Suprapubic skin (tissue), 4 donors: Measurements from ENCODE around the gene TXNDC2. TPM values are rescaled to one million over a fixed set of nuclear protein-coding genes. Genes with fewer than 3 reads are reported as not detected.
"Not testable (repeated sequence)": the region's sequence is repeated elsewhere in the genome, so short reads cannot be mapped to it uniquely, and the experiment has no call there.

Experiments used
- DNase-seq, 2 donors: peaks; one replicate each; pipeline ENCODE4 v3.0.0-alpha.2; 2019; ENCODE audit warnings: low spot score in 2 of 2
- H3K27ac ChIP-seq: fragments of 200-600 bp; sonication (generic); one replicate; pipeline ENCODE4 v1.5.1; 2019
- H3K27me3 ChIP-seq: fragments of 200-600 bp; sonication (generic); one replicate; pipeline ENCODE4 v1.5.1; 2019
- H3K36me3 ChIP-seq: fragments of 200-600 bp; sonication (generic); one replicate; pipeline ENCODE4 v1.5.1; 2019
- H3K4me1 ChIP-seq: fragments of 200-600 bp; sonication (generic); one replicate; pipeline ENCODE4 v1.5.1; 2019
- H3K4me3 ChIP-seq: fragments of 200-600 bp; sonication (generic); one replicate; pipeline ENCODE4 v1.5.1; 2019; ENCODE audit warnings: mild to moderate bottlenecking
- H3K9me3 ChIP-seq: fragments of 200-600 bp; sonication (generic); one replicate; pipeline ENCODE4 v1.5.1; 2019
- EP300 ChIP-seq: sonication (generic); formaldehyde crosslinking; IDR thresholded peaks from one replicate; pipeline ENCODE4 v1.6.1; 2017; ENCODE audit warnings: antibody characterized with exemption
- POLR2A ChIP-seq, 2 donors: fragments of 450-650 bp; IDR thresholded peaks; one replicate each; pipeline ENCODE4 v1.6.1; 2017; ENCODE audit warnings: antibody characterized with exemption in 2 of 2, mild to moderate bottlenecking in 2 of 2, moderate library complexity in 2 of 2
- POLR2AphosphoS5 ChIP-seq, 3 donors: sonication (generic); formaldehyde crosslinking; IDR thresholded peaks; one replicate each; pipeline ENCODE4 v1.6.1; 2017; ENCODE audit warnings: antibody characterized with exemption in 3 of 3
- WGBS: methylation state at CpG from one replicate; pipeline ENCODE4 v1.1.5; 2018; 5-methylcytosine and 5-hydroxymethylcytosine counted together
- total RNA-seq, 4 donors: library from RNA; depleted of rRNA; stranded (reverse); fragments of >200 nt; gene quantifications; one replicate each; pipeline ENCODE4 v1.1.0, GENCODE V29; 2016
- TF ChIP-seq, protein P1 (sequence below), 2 donors: fragments of 200-600 bp in 1 of 2; fragments of 450-650 bp in 1 of 2; sonication (generic) in 1 of 2; IDR thresholded peaks; one replicate each; pipeline ENCODE4 v1.5.1; 2016 to 2019; ENCODE audit warnings: antibody characterized with exemption in 2 of 2, mild to moderate bottlenecking in 1 of 2, moderate library complexity in 1 of 2

The TXNDC2 gene
- total RNA-seq, 4 donors from 2014 or later: not detected

GRCh38 chr18:9897129-9897528, 11.4 kb downstream of the TXNDC2 start:
- H3K4me3 ChIP-seq: no peak overlapping the region
- no peaks in the 10 kb centered on the region for H3K36me3 ChIP-seq
- DNase-seq: no peak
- TF ChIP-seq, protein P1, sequence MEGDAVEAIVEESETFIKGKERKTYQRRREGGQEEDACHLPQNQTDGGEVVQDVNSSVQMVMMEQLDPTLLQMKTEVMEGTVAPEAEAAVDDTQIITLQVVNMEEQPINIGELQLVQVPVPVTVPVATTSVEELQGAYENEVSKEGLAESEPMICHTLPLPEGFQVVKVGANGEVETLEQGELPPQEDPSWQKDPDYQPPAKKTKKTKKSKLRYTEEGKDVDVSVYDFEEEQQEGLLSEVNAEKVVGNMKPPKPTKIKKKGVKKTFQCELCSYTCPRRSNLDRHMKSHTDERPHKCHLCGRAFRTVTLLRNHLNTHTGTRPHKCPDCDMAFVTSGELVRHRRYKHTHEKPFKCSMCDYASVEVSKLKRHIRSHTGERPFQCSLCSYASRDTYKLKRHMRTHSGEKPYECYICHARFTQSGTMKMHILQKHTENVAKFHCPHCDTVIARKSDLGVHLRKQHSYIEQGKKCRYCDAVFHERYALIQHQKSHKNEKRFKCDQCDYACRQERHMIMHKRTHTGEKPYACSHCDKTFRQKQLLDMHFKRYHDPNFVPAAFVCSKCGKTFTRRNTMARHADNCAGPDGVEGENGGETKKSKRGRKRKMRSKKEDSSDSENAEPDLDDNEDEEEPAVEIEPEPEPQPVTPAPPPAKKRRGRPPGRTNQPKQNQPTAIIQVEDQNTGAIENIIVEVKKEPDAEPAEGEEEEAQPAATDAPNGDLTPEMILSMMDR (IDR thresholded peaks at IDR 0.05): no peak
- TF ChIP-seq POLR2A (IDR thresholded peaks at IDR 0.05) (no peak), EP300 (no peak), POLR2AphosphoS5 (IDR thresholded peaks at IDR 0.05) (no peak)
- no peak overlapping the region for H3K27ac ChIP-seq
- no peaks in the 10 kb centered on the region for H3K4me1 ChIP-seq
- 97% methylated on average over 5 of the region's 5 CpGs for WGBS
- no peaks in the 10 kb centered on the region for H3K9me3 ChIP-seq
- H3K27me3 ChIP-seq: no peaks in the 10 kb centered on the region

DNA sequence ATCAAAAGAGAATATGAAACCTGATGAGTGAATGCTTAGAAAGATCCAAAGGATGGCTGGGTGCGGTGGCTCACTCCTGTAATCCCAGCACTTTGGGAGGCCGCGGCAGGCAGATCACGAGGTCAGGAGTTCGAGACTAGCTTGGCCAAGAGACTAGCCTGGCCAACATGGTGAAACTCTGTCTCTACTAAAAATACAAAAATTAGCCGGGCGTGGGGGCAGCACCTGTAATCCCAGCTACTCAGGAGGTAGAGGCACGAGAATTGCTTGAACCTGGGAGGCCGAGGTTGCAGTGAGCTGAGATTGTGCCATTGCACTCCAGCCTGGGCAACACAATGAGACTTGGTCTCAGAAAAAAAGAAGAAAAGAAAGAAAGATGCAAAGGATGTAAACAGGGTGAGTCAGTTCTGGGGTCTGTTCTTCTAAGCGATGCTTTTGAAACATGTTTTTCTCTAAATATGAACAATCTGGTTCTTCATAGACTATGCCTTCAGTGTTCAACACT, 12.1 kb downstream of the TXNDC2 start:
- not testable (repeated sequence) for H3K4me3 ChIP-seq, H3K9me3 ChIP-seq, H3K27me3 ChIP-seq, H3K27ac ChIP-seq, H3K36me3 ChIP-seq, DNase-seq, H3K4me1 ChIP-seq
- WGBS: 92% methylated on average over 10 of the region's 10 CpGs

DNA sequence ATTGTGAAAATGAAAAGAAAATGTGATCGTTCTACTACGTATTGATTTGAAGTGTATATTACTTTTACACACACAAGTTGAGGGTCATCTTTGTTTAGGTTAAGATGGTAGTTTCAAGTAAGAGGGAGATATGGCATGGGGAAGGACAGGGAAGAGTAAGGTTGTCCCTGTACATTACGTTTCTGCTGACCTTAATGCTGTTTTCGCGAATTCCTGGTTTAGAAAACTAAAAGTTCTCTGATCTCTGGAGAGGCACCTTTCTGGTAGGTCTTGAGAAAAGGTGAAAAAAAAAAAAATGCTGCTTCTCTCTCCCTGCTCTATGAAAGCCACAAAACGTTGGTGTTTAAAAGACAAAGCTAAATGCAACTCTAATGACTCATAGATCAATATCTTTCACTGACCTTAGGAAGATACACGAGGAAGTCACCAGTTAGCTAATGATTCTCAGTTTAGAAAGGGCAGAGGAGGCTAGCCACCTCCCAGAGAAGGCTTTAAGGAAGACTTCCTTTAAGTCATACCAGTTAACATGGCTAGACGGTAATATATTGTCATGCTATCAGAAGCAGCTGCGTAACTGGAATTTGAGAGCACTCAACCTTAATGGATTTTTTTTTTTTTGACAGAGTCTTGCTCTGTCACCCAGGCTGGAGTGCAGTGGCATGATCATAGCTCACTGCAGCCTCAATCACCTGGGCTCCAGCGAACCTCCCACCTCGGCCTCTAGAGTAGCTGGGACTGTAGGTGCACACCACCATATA, 13.2 kb downstream of the TXNDC2 start:
- Histone ChIP-seq H3K4me1 (no peaks in the 10 kb centered on the region), H3K27me3 (no peaks in the 10 kb centered on the region), H3K36me3 (no peaks in the 10 kb centered on the region), H3K27ac (no peak overlapping the region), H3K4me3 (no peak overlapping the region), H3K9me3 (no peaks in the 10 kb centered on the region)
- 78% methylated on average over 11 of the region's 11 CpGs for WGBS
- TF ChIP-seq EP300: no peak
- no peak for TF ChIP-seq POLR2AphosphoS5 (IDR thresholded peaks at IDR 0.05)
- TF ChIP-seq POLR2A (IDR thresholded peaks at IDR 0.05): no peak
- TF ChIP-seq, protein P1 (IDR thresholded peaks at IDR 0.05): no peak
- DNase-seq: no peak

DNA sequence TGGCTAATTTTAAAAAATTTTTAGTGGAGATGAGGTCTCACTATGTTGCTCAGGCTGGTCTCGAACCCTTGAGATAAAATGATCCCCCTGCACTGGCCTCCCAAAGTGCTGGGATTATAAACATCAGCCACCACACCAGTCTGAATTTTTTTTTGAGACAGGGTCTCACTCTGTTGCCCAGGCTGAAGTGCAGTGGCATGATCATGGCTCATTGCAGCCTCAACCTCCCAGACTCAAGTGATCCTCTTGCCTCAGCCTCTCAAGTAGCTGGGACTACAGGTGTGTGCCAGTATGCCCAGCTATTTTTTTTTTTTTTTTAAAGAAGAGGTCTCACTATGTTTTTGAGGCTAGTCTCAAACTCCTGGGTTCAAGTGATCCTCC, 13.8 kb downstream of the TXNDC2 start:
- H3K27ac ChIP-seq: not testable (repeated sequence)

DNA sequence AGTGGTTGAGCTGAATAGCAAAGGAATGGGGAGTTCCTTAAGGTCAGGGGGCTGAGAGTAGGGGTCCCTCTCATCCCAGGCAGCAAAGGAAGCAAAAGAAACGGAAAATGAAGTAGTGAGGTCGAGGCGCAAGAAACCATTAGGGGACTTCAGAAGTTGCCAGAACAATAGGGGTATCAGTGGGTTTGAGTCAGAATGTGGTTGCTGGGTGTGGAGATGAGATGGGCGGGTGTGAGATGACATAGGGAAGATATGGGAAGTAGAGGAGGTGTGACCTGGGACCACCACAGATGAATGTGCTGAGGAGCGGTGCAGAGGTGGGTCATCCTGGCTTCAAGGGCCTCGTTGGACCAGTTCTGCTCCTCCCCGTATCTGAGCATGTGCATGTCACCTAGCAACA, 14.9 kb downstream of the TXNDC2 start:
- Histone ChIP-seq H3K27me3 (no peaks in the 10 kb centered on the region), H3K9me3 (no peaks in the 10 kb centered on the region), H3K27ac (no peak overlapping the region), H3K36me3 (no peaks in the 10 kb centered on the region), H3K4me3 (no peak overlapping the region), H3K4me1 (no peaks in the 10 kb centered on the region)
- 90% methylated on average over 7 of the region's 7 CpGs for WGBS
- DNase-seq: no peak
- TF ChIP-seq POLR2A (IDR thresholded peaks at IDR 0.05) (no peak), POLR2AphosphoS5 (IDR thresholded peaks at IDR 0.05) (no peak), EP300 (no peak)
- TF ChIP-seq, protein P1 (IDR thresholded peaks at IDR 0.05): no peak

More for the DNA sequence above, 13.8 kb downstream of the TXNDC2 start:
- not testable (repeated sequence) for DNase-seq, H3K36me3 ChIP-seq, H3K27me3 ChIP-seq, H3K4me3 ChIP-seq, H3K9me3 ChIP-seq, H3K4me1 ChIP-seq
- 92% methylated on average over 1 of the region's 1 CpG for whole genome bisulfite sequencing

DNA sequence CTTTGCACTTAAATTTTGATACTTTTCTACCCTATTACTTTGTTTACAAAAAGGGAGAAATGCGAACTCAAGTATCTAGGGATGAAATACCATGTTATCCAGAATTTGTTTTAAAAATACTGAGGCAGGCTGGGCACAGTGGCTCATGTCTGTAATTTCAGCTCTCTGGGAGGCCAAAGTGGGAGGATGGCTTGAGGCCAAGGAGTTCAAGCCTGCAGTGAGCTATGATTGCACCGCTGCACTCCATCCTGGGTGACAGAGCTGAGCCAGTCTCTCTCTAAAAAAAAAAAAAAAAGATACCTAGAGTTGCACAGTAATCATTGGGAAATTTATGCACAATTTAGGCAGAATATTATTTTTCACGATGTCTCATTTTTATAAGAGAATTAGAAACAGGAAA, 15.6 kb downstream of the TXNDC2 start:
- 89% methylated on average over 3 of the region's 3 CpGs for WGBS
- Histone ChIP-seq H3K36me3 (no peaks in the 10 kb centered on the region), H3K27ac (no peak overlapping the region), H3K9me3 (no peaks in the 10 kb centered on the region), H3K27me3 (no peaks in the 10 kb centered on the region), H3K4me3 (no peak overlapping the region), H3K4me1 (no peaks in the 10 kb centered on the region)
- DNase-seq: no peak
- TF ChIP-seq POLR2AphosphoS5 (IDR thresholded peaks at IDR 0.05): no peak
- no peak for TF ChIP-seq POLR2A (IDR thresholded peaks at IDR 0.05)
- no peak for TF ChIP-seq EP300
- TF ChIP-seq, protein P1 (IDR thresholded peaks at IDR 0.05): no peak

DNA sequence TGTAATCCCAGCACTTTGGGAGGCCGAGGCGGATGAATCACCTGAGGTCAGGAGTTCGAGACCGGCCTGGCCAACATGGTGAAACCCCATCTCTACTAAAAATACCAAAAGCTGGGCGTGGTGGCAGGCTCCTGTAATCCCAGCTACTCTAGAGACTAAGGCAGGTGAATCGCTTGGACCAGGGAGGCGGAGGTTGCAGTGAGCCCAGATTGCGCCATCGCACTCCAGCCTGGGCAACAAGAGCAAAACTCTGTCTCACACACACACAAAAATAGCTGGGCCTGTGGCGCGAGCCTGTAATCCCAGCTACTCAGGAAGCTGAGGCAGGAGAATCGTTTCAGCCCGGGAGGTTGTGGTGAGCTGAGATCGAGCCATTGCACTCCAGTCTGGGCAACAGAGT, 16.5 kb downstream of the TXNDC2 start:
- 88% methylated on average over 14 of the region's 14 CpGs for WGBS
- not testable (repeated sequence) for H3K4me1 ChIP-seq

More for the DNA sequence above, 16.5 kb downstream of the TXNDC2 start:
- H3K4me3 ChIP-seq, H3K27me3 ChIP-seq, H3K27ac ChIP-seq, H3K9me3 ChIP-seq, DNase-seq, H3K36me3 ChIP-seq: not testable (repeated sequence)
